Measurements from ENCODE around the gene TTC21B.

TTC21B gene

DNA sequence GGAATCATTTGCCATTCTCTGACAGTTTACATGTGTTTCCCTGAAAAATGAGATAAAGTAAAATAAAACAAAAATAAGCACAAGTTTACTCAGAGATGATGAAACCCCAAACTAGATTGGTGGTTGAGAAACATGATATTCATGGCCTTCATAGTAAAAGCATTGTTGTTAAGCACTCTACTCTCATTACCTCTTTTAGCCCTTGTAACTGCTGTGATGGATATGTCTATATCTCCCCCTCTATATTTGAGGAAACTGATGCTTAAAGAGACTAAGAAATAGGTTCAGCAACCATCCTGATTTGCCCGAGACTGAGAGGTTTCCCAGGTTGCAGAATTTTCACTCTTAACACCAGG lies 125.7 kb downstream of the TTC21B start:
- FAIRE-seq = no peak

DNA sequence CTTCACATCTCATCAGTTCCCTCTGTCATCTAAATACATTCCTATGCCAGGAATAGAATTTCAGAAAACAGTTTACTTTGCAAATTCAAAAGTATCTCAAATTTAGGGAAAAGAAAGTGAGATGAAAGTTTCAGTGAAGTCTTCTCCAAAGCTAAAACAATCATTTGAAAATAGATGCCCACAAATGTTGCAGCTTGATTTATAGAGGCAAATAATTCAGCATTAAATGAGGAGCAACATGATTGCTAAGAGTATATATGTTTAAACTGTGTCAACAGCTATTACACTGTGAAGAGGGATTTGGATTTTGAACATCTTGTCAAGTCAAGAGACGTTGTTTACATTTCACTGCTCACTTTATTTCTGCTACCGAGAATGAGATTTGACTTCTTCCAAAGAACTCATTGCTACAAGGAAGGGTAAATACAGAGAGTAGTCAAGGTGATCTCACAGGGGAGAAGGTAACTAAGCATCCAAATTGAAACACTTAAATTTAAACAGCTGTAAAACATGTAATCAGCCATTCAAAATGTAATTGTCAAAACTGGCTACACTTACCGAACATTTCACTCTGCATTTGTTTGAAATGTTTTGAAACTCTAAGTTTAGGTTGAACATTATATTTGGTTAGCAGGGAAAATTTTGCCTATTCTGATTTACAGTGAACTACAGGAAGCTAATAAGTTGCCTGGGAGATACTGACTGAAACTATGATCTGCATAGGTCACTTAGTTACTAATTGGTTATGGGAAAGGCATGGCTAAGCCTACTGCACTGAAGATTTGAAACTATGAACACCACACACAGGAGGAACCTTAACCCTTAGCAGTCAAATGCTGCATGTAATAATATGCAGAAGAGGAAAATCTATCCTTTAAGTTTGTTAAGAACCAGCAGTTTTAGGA lies 126.3 kb downstream of the TTC21B start:
- no peak for FAIRE-seq

DNA sequence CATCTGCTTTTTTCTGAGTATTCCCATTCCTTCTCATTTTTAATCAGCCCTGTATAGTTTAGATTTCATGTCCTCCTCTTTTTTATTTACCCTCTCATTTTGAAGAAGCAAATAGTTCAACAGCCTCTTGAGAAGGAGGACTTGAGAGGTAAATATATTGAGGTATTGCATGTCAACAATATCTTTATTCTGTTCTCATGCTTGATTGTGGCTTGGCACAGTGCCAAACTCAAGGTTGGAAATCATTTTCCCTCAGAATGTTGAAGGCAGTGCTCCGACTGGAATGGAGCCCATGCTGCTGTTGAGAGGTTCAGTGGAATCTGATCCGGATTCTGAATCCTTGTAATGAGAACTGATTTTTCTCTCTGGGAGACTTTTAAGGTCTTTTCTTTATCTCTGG lies 128.5 kb downstream of the TTC21B start:
- FAIRE-seq = no peak

Data from colon (tissue), 2 donors.